CD4-positive, alpha-beta T cell treated with Interleukin-12 subunit alpha and Interleukin-12 subunit beta, for 1 hour (primary cell): ENCODE measurements around the gene WDR93.
A peak's percentile ranks its signal among the peaks of the same experiment; 100 is the strongest.

Experiments used
- DNase-seq: peaks from one replicate; pipeline ENCODE4 v3.0.0-alpha.2; 2020

WDR93 gene

DNA sequence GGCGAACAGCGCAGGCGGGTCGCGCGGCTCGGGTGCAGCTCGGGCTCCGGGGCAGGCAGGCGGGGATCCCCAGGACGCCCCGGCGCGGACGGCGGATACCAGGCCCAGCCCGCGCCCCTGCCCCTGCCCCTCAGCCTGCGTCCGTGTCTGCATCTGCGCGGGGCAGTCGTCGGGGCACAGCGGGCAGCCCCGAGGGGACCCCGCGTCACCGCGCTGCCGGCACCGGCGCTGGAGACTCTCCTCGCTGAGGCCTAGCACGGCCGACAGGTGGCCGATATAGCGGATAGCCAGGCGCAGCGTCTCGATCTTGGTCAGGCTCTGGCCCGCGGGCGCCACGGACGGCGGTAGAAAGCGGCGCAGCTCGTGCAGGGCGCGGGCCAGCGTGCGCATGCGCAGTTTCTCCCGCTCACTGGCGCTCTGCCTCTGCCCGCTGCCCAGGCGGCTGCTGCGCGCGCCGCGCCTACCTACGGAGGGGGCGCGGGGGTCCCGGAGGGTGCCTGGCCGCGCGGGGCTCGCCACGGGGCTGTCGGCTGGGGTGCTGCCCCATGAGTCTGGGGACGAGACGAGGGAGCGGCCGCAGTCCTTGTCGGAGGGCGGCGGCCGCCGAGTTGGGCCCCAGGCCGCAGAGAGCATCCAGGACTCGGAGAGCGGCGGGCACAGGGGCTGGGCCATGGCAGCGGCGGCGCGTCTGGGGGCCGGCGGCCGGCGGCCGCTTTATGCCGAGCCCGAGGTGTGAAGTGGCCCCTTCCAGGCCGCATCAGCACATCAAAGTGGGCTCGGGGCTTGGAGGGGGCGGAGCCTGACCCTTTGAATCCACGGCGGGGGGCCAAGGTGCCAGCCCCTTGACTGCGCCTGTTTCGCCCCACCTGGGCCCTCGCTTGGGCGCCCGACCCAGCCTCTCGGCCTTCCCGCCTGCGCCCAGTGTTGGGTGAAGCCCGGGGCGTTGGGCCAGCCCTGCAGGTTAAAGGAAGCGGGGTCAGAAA is 60.2 kb downstream of the WDR93 start, which contains the start of gene MESP1:
TSS of gene MESP1 (minus strand) at position 690 of the 983 bp plus-strand sequence. CDS start at position 672, 18 bp downstream.
- peak; percentile 91 for DNase-seq

DNA sequence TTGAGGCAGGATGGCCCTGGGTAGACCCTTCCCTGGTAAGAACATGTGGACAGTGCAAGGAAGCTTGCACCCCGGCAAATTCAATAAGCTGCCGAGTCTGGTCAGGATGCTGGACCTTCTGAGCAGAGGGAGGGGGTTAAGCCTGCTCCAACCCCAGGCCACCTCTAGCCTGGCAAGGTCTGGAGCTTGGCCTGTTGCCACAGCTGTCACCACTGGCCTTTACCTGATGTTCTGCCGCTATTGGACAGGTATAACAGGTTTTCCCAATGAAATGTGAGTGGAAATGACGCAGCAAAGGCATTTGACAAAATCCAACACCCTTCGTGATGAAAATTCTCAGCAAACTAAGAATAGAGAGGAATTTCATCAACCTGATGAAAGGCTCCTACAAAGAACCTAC is 61.1 kb downstream of the WDR93 start:
- DNase-seq = no peak

DNA sequence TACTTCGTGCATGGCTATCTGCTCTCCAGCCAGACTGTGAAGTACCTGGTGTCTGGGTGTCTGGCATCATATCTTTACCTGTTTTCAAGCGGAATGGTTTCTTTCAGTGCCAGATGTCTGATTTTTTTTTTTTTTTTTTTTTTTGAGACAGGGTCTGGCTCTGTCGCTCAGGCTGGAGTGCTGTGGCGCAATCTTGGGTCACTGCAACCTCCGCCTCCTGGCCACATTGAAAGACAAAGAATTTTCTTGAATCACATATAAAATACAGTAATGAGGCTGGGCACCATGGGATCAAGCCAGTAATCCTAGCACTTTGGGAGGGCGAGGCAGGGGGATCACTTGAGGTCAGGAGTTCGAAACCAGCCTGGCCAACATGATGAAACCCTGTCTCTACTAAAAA is 63.2 kb downstream of the WDR93 start:
- DNase-seq = no peak

DNA sequence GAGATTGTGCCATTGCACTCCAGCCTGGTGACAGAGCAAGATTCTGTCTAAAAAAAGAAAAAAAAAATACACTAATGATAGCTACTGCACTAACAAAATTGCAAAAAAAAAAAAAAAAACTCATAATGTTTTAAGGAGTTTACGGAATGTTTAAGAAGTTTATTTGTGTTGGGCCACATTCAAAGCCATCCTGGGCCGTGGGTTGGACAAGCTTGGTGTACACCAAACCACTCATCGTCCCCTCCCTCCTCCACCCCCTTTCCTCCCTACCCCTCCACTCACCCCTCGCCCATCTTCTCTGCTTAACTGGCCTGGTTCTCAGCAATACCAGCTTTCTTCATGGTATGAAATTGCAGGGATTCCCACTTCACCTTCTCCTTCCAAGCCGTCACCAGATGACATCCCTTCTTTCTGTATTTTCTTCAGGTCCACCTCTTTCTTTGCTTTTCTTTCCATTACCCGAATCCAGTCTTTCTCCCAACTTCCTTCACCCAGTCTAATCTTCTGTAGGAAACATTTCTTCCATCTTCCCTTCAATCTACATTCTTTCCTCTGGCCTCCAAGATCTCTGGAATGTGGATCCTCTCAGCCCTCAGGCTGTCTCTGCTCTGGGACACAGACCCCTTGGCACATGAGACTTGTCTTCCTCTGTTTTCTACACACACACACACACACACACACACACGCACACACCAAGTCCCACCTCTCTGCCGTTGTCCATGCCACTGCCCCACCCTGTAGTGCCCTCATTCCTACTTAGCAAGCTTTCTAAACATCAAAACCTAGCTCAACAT is 63.9 kb downstream of the WDR93 start:
- no peak for DNase-seq

DNA sequence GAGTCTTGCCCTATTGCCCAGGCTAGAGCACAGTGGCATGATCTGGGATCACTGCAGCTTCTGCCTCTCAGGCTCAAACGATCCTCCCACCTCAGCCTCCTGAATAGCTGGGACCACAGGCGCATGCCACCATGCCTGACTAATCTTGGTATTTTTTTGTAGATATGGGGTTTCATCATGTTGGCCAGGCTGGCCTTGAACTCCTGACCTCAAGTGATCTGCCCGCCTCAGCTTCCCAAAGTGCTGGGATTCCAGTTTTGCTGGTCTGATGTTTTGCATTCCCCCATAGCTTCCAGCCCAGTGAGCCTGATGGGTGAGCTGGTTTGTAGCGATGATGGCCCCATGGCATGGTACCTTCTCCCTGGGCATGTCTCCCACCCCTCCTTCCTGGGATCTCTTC is 65.1 kb downstream of the WDR93 start:
- DNase-seq = no peak

DNA sequence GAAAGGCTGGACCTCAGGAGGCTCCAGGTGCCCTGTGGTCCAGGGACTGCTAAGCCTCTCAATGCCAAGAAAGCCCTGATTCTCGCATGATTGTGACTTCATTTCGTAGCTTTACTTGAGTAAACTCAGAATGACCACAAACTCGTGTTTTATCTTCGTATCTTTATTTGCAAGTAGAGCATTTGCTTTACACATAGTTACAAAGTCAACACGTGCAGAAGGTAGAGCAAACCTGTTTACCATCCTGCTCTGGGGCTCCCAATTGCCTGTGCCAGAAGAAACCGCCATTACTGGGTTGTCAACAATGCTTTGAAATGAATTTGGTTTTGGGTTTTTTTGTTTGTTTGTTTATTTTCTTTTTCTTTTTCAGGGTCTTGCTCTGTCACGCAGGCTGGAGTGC is 66.3 kb downstream of the WDR93 start:
- no peak for DNase-seq

DNA sequence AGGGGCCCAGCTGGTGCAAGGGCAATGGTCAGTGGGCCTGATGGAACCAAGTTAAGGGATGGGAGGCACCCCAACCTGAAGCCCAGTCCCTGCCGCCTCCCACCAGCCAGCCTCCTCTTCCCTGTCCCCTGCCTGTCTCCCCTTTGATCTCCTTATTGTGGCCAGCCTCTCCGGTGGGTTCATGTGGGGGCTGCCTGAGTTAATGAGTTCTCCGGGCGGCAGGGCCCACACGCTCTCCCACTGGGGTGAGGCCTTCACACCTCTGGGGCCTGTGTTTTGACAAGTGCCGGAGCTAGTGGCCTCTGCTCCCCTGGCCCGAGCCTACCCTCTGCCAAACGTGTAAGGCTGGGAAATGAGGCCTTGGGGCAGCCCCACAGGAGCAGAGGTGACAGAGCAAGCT is 67.7 kb downstream of the WDR93 start:
- DNase-seq = no peak

DNA sequence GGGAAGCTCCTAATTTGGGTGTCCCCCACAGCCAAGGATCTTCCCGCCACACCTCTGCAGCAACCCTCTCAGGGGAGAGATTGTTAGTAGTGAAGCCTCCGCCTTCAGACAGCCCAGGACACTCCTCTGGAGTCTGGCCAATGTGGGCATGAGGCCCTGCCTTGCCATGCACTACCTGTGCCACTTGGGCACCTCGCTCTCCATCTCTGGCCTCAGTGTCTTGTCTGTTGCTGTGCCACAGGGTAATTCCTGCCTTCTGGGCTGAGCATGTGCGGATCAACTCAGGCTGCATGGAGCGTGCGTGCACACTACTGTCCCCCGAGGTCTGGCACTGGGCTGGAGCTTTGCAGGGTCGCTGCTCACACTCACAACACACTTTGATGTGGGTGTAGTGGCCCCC is 68.4 kb downstream of the WDR93 start:
- no peak for DNase-seq

DNA sequence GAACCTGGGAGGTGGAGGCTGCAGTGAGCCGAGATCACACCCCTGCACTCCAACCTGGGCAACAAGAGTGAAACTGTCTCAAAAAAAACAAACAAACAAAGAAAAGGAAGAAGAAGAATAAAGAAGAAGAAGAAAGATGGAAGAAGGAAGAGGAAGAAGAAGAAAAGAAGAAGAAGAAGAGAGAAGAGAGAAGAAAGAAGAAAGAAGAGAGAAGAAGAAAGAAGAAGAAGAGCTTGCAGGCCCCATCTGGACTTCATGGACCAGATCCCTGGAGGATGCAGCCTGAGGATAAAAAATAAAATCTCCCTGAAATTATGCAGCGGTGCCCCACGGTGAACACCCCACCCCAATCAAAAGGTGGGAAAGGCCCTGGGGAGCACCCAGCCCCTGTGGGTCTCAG is 69.2 kb downstream of the WDR93 start:
- DNase-seq = no peak

DNA sequence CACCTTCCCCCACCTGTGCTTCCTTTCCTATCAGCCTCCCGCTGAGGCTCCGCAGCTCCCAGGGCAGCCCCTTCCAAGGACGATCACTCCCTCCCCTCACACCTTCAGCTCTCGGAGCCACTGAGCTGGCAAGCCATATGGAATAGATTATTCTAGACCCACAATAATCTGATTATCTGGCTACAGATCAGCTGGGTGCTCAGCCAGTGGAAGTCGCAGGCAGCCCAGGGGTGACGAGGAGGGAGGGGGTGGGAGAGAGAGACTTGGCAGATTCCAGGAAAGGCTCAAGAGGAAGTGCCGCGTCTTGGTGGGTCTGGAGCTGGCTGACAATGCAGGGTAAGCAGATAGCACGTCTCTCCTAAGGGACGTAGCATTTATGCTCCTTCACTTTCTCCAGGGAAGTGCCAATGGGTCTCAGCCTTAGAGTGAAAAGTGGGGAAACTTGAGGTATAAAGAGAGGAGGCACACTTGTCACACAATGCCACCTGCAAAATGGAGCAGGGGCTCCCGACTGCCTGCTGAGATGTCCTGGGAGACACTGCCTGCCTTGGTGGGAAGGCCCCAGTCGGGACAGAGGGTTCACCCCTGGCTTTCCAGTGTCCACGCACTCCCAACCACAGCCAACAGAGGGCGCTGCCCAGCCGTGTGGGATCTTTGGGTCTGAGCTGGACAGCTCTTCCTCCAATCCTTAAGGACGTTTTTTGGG is 69.8 kb downstream of the WDR93 start:
- DNase-seq = peak; percentile 63

DNA sequence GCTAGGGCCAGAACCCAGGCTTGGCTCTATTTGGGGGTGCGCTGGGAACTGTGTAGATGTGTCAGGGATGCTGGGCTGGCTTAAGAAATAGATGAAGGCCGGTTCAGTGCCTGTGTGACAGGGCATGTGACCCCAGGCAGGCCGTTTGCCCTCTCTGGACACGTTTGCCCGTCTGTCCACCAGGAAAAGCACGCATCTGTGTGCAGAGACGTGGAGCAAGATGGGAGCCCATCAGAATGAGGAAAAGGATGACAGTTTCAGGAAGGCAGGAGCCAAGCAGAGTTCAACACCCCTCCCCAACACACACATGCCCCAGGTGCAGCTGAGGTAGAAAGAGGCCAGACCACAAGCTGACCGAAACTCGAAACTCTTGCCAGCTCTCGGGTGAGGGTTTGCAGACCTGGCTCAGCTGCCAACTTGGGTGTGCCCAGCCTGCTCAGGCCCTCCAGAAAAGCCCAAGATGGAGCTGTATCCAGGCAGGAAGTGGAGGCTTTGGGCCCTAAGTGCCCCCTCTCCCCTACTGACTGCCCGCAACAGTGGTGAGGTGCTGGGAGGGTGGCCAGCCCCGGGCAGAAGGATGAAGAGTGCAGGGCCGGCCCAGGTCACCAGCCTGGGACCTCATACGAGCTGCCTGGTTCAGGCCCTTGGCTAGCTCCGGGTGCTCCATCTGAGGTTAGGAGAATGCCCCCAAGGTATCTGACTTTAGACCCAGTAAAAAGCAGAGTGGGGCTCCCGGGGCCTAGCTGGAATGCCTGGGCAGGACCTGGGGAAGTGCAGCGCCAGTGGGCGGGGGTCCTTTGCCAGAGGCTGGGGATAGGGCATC is 70.6 kb downstream of the WDR93 start:
- no peak for DNase-seq

DNA sequence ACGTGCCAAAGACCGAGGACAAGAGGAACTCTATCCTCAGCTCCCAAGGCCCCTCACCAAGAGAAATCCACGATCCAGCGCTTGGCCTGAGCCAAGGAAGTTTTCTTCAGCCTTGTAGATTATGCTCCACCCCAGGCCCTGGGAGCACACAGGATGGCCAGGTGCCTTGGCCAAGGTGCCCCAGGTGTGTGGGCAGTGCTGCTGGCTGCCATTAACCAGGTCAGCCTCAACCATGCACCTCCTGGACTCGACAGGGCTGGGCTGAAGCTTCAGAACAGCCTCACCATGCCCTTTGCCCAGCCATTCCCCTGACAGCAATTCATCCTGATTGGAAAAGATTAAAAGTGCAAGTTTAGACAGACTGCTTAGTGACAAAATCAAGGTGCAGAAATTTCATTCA is 71.3 kb downstream of the WDR93 start:
- no peak for DNase-seq

DNA sequence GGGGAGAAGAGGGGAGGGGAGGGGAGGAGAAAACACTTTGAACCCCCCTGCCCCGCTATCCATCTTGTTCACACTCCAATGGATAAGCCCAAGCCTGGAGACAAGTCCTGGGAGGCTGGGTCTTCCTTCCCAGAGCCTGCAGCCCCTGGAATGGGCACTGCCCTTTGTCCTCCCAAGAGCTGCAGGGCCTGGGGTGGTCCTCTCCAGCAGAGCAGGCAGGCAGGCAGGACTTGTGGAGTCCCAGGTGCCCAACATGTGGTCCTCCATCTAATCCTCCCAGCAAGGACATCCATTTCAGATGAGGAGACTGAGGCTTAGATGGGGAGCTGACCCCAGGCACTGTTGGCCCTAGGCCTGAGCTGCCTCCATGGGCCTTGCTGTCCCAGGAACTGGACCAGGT is 75.1 kb downstream of the WDR93 start:
- DNase-seq = no peak

DNA sequence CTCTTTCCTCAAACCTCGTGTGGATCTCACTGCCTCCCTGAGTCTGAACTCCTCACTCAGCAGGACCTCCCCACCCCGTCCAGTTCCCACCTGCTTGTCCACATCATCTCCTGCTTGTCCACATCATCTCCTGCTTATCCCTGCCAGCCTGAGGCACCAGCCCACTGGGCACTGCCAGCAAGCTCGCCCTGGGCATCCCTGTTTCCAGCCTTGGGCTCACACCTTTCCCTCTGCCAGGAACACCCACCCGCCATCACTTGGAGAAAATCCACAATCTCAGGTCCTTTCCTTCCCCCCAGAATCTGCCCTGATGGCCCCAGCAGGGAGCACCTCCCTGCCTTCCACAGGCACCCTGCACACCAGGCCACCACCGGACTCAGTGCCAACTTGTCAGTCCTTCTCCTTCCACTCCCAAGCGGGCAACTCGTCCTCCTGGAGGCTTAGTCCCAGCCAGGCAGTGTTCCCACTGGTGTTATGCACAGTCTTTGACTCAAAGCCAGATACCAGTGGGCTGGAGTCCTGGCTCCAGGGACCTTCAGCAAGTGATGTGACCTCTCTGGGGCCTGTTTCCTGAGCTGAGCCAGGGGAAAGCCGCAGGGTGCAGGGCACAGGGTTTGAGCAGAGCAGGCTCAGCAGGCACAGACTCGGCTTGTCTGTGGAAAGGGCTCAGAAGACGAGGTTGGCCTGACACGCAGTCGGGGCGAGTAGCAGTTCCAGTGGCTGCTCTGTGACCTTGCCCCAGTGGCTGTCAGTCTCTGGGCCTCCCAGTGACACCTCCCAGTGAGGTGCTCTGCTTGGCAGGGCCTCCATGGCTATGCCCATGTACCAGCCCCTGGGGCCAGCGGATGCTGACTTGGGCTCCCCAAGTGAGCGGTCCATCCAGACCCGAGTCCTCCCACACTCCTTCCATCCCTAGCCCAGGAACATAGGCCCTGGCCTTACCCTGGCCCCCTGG is 76.0 kb downstream of the WDR93 start:
- no peak for DNase-seq

DNA sequence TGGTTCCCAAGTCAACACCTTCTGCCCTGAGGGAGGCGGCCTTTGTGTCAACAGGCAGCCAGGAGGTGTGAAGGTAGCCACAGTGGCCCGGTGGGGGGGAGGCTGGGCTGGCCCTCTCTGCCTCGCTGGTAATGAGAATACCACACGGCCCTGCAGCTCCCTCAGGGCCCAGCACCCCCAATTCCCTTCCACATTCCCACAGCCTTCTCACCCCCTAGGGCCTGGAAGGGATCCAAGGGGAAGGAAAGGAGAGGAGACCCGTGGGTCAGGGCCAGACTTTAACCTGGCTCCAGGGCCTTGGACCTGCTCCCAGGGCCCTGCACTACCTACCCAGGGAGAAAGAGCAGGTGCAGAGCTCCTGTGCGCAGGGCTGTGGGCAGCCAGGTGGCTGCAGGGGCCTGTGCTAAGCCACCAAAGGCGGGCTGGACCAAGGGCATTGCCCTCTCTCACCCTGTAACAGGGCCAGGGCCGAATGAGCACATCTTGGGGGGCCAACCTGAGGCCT is 76.9 kb downstream of the WDR93 start:
- DNase-seq = no peak

DNA sequence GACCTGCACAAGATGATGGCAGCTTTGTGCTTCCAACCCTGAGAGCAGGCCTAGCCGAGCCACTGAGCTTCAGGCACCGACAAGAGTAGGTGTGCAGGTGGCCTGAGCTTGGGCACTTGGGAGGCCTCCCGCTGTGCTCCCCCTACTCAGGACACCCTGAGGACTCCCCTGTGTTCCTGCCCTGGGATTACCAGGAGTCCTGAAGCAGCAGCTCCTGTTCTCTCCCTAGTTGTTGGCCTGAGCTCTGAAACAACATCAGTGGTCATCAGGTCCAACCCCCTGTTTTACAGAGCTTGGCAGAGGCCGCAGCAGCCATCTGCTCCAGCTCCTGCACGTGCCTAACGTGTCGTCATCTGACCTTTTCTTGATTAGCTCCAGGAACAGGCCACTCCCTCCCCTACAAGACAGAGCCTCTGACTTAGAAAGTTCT is 77.5 kb downstream of the WDR93 start:
- DNase-seq = no peak

DNA sequence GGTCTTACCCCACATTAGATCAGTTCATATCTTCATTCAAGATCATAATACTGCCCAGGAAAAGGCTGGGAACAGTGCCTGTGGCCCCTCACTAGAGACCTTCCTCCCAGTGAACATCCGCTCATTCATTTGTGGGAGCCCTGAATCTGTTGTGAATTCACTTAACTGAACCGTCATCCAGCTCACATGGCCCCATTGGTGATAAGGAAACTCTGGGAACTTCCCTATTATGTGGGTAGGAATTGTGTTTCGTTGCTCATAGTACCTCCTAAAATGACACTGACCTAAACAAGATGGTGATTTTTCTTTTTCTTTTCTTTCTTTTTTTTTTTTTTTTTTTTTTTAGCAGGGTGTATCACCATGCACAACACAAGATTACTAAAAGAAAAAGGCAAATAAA is 78.8 kb downstream of the WDR93 start:
- no peak for DNase-seq

DNA sequence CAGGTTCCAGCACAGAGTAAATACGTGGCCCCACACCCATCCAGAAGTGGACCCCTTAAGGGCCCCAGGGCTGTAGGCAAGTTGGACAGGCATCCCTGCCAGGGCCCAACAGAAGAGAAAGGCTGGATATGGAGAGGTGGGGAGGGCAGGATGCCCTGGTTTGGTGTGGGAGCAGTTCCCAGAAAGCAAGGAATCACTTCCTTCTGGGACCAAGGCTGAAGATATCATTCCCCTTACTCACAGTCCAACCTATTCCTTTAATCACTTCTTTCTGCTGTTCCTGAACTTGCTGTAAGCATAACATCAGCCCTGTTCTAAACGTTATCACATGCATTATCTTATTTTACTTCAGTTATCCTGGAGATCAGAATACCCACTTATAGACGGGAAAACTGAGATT is 79.4 kb downstream of the WDR93 start:
- no peak for DNase-seq

DNA sequence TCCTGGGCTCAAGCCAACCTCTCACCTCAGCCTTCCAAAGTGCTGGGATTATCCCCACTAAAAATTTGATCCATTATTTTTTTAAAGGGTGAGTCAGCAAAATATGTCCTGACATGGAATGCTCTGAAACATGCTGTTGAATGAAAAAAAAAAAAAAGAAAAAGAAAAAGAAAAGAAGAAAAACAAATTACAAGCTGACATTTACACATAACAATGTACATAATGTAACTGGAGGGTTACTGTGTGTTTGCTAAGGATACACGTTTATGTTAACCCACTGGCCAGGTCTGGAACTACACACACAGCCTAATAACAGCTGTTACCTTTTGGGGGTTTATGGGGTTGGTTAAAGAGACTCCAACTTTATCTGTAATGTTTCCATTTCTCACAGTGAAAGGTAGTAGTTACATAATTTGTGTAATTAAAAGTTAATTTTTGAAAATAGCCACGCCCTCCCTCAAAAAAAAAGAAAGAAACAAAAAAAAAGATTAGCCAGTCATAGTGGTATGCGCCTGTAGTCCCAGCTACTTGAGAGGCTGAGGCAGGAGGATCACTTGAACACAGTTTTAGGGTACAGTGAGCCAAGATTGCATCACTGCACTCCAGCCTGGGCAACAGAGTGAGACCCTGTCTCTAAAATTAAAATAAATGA is 82.4 kb downstream of the WDR93 start:
- no peak for DNase-seq

DNA sequence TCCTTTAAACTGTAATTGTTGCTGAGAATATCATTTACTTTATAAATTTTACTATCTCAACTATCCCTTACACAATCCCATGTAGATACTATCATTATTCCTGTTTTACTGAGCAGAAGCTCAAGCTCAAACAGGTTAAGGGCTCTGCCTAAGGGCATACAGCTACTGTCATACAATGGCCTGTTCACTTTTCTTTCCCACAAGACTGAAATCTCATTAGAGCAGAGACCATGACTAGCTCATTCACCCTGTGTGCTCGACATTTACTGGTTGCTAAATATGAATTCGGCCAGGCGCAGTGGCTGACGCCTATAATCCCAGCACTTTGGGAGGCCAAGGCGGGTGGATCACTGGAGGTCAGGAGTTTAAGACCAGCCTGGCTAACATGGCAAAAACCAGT is 83.9 kb downstream of the WDR93 start:
- DNase-seq = no peak
